ENCODE data around the gene WIPF2. TPM values are rescaled to one million over a fixed set of nuclear protein-coding genes. Genes with fewer than 3 reads are reported as not detected.

The WIPF2 gene
- total RNA-seq, 4 donors from 2014 or later: 4.6 to 6.2 (median 5.4) TPM

- peaks cover 0 to 22% of the 10 kb centered on the region in 2 donors for H3K36me3 ChIP-seq
- no peaks in the 10 kb centered on the region for H3K9me3 ChIP-seq
- H3K4me3 ChIP-seq: no peak overlapping the region
- H3K4me1 ChIP-seq: peaks cover 7 to 11% of the 10 kb centered on the region in 2 donors
- in situ Hi-C loops (cut with MboI; ENCODE audit: low sequenced_read_pairs in 4 of 4): loop anchor here in 1 of 4 donors (10.0 kb wide), 1 partner anchor 79 kb away; no protein-coding TSS in a partner anchor
- no peaks in the 10 kb centered on the region for H3K27me3 ChIP-seq
- peak overlapping the region in 3 of 4 donors; percentile 14 to 36 (median 34) for H3K27ac ChIP-seq
- intact Hi-C loops (cut with DNase I; ENCODE audit: low total_unique reads): loop anchor here (10.0 kb wide), 1 partner anchor 361 kb away; the partner anchor contains the start of gene SMARCE1
- no peak for DNase-seq
- TF ChIP-seq POLR2A (IDR thresholded peaks at IDR 0.05) (no peak), CTCF (IDR thresholded peaks at IDR 0.05 in 4 of 5, conservative IDR thresholded peaks at IDR 0.05 in 1 of 5) (no peak)
- ATAC-seq: no peak
These were observed 65.1 kb downstream of the WIPF2 start for GRCh38 chr17:40284085-40284713.

- H3K27me3 ChIP-seq: no peaks in the 10 kb centered on the region
- no peak overlapping the region for H3K27ac ChIP-seq
- H3K4me3 ChIP-seq: no peak overlapping the region
- H3K9me3 ChIP-seq: no peaks in the 10 kb centered on the region
- in situ Hi-C loops (cut with MboI; ENCODE audit: low sequenced_read_pairs in 4 of 4): loop anchor here in 2 of 4 donors (5.0 to 10.0 kb wide), 2 partner anchors 82 to 84 kb away; no protein-coding TSS in a partner anchor
- intact Hi-C loops (cut with DNase I; ENCODE audit: low total_unique reads): loop anchor here (5.0 to 10.0 kb wide), 4 partner anchors 69 to 358 kb away; partner anchors contain the start of genes SMARCE1, TOP2A and WIPF2
- ATAC-seq (no peak), DNase-seq (no peak)
- no peaks in the 10 kb centered on the region for H3K36me3 ChIP-seq
- H3K4me1 ChIP-seq: peaks cover 11 to 16% of the 10 kb centered on the region in 2 donors
- TF ChIP-seq POLR2A (IDR thresholded peaks at IDR 0.05) (no peak), CTCF (IDR thresholded peaks at IDR 0.05 in 4 of 5, conservative IDR thresholded peaks at IDR 0.05 in 1 of 5) (no peak)
These were observed 67.4 kb downstream of the WIPF2 start for GRCh38 chr17:40286473-40286872.

- DNase-seq (no peak), ATAC-seq (no peak)
- peaks cover 11 to 16% of the 10 kb centered on the region in 2 donors for H3K4me1 ChIP-seq
- H3K36me3 ChIP-seq: no peaks in the 10 kb centered on the region
- no peaks in the 10 kb centered on the region for H3K9me3 ChIP-seq
- intact Hi-C loops (cut with DNase I; ENCODE audit: low total_unique reads) (loop anchor here (5.0 to 10.0 kb wide), 4 partner anchors 70 to 358 kb away; partner anchors contain the start of genes SMARCE1, TOP2A and WIPF2), in situ Hi-C loops (cut with MboI; ENCODE audit: low sequenced_read_pairs in 4 of 4) (loop anchor here in 2 of 4 donors (5.0 to 10.0 kb wide), 2 partner anchors 82 to 85 kb away; no protein-coding TSS in a partner anchor)
- peak overlapping the region in 3 of 4 donors; percentile 30 to 61 (median 43) for H3K27ac ChIP-seq
- no peaks in the 10 kb centered on the region for H3K27me3 ChIP-seq
- TF ChIP-seq POLR2A (IDR thresholded peaks at IDR 0.05) (no peak), CTCF (IDR thresholded peaks at IDR 0.05 in 4 of 5, conservative IDR thresholded peaks at IDR 0.05 in 1 of 5) (no peak)
- peak overlapping the region; percentile 8 to 32 (median 19) for H3K4me3 ChIP-seq
These were observed 68.0 kb downstream of the WIPF2 start for GRCh38 chr17:40287159-40287493.

- DNase-seq: peak; percentile 98 to 99
- Histone ChIP-seq H3K9me3 (no peaks in the 10 kb centered on the region), H3K27ac (peak within 1 kb of the TSS; percentile 22 to 61 (median 40)), H3K36me3 (no peaks in the 10 kb centered on the region), H3K27me3 (no peaks in the 10 kb centered on the region), H3K4me3 (peak within 1 kb of the TSS; percentile 50 to 71 (median 64)), H3K4me1 (peaks cover 13 to 17% of the 10 kb centered on the region in 2 donors)
- in situ Hi-C loops (cut with MboI; ENCODE audit: low sequenced_read_pairs in 4 of 4): loop anchor here in 2 of 4 donors (5.0 to 10.0 kb wide), 2 partner anchors 83 to 85 kb away; no protein-coding TSS in a partner anchor
- peak; percentile 100 for ATAC-seq
- TF ChIP-seq POLR2A (IDR thresholded peaks at IDR 0.05) (no peak), CTCF (IDR thresholded peaks at IDR 0.05 in 4 of 5, conservative IDR thresholded peaks at IDR 0.05 in 1 of 5) (no peak)
- intact Hi-C loops (cut with DNase I; ENCODE audit: low total_unique reads): loop anchor here (5.0 to 10.0 kb wide), 4 partner anchors 70 to 357 kb away; partner anchors contain the start of genes SMARCE1, TOP2A and WIPF2
These were observed 68.6 kb downstream of the WIPF2 start, which contains the start of gene CDC6 for GRCh38 chr17:40287494-40288369. TSS of gene CDC6 (plus strand) at chr17:40287879. CDS start at chr17:40289421, 1,542 bp downstream.

Measured in gastrocnemius medialis (tissue), 4 donors.